SKM-1 (cell line): Measurements from ENCODE around the gene HEPN1.

Source experiments
- DNase-seq: peaks from one replicate; lab custom pipeline; 2025; ENCODE audit not compliant: unreplicated experiment; lab: John Stamatoyannopoulos, UW

The HEPN1 gene

GRCh38 chr11:124899383-124900145 is 19.5 kb upstream of the HEPN1 start:
- DNase-seq = no peak

DNA sequence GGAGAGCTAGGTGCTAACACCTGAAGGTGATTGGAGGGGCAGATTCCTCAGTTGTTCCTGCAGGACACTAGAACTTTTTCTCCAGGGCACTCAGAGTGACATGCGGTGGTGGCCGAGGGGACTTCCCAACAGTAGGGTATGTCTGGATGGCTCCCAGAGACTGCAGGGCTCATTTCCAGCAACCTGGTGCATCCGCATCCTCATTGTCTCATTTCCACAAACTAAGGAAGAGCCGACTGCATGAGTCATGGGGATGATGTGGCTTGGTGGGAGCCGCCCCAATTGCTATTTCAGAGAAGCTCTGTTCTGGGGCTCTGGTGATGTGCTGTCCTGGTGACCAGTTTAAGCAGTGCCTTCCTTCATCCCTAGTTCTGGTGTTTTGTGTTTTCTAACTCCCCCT is 18.6 kb upstream of the HEPN1 start:
- no peak for DNase-seq

GRCh38 chr11:124902616-124903015 is 16.4 kb upstream of the HEPN1 start:
- no peak for DNase-seq

- DNase-seq = no peak
These were observed 3.3 kb upstream of the HEPN1 start for GRCh38 chr11:124915541-124916369.

DNA sequence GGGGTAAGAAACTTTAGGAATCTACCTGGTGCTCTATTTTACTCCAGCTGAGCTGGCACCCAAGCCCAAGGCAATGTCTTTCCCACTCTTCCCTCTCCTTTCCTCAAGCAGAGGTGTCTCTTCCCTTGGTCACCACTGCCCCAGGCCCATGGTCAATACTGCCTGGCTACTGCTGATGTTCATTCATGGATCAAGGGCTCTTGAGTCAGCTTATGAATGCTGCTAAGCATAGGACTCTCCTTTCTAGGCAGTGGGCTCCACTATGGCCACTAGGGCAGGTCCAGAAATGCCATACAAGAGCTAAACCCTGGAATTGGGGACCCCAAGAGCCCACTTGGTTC is 2.7 kb upstream of the HEPN1 start:
- DNase-seq = no peak

DNA sequence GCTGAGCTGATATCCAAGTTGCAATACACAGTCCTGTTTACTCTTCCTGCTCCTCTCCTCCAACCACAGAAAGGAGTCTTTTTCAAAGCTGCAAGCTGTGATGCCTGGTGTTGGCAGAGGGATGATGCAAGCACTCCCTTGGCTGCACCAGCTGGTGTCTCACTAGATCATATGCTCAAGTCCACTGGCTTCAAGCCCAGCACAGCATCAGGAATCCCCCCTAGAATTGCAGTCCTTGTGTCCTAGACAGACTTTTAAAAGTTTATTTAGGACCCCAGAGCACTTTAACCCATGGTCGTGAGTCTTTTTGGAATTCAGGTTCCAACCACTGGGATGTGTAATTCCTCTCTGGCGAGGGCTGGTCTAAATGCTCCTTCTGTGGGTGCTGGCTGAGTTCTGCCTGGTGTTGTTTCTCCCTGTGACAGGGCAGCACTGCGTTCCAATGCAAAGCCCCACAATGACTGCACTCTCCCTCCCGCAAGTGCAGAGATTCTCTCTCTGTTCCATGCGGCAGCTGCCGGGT is 1.9 kb upstream of the HEPN1 start:
- no peak for DNase-seq

DNA sequence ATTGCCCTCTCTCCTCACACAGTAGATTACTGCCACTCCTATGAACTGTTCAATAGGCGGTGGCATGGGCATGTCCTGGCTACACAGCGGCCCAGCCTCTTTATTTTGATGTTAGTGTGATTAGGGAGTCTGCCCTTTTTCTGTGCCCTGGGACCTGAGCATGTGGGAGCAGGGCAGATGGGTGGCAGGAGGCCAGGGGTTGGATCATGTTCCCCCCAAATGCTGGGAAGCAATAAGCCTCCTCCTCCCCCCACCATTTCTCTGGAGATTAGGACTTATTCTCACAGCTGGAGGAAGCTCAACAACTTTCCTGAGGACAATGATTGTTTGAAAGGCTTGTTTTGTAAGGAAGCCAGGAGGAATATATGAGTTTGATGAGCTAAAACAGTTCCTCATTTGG is 848 bp downstream of the HEPN1 start:
- no peak for DNase-seq

DNA sequence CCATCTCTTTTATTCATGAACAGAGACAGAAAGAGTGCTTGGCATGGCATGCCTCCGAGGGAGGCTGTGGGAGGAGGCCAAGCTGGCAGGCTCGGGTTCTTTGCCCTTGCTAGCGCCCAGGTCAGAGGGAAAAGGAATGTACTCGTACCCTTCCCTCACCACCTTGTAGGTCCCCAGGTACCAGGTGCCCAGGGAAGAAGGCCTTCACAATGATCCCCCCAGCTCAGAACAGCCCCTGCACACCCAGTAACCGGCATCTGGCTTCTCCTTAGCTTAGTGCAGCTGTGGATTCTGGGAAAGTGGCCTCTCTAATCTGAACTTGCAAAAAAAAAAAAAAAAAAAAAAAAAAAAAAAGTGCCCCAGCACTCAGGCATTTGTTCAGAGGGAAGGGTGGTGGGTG is 1.3 kb downstream of the HEPN1 start:
- DNase-seq = no peak

DNA sequence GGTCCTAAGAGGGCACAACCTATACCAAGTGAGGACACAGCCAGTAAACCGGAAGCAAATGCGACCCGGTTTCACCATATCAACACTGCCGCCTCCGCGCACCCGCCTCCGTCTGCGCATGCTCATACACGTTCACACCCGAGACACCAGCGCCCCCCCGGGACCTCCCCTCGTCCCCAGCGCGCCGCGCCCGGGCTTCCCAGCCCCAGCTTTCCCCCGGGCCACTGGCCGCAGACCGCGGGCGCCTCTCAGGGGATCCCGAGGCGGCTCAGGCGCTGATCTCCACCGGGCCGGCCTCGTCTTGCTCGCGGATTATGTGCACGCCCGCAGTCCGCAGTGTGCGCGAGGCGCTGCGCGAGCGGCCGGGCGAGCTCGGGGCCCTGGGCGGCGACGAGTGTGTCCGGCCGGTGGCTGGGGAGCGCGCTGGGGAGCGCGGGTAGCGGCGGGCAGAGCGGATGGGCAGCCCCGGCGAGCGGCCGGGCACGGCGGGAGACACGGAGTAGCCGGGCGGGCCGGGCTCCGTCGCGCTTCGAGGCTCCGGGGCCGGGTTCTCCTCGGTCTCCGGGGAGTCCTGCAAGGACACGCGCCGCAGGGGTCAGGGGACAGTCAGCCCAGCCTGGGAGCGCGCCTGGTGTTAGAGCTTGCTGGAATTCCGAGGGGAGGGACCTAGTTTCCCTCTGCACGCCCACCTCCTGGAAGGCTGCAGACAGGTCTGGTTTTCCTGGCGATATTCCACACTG is 2.0 kb downstream of the HEPN1 start:
- no peak for DNase-seq

GRCh38 chr11:124922831-124923230 is 3.8 kb downstream of the HEPN1 start:
- no peak for DNase-seq

- no peak for DNase-seq
These were observed 4.2 kb downstream of the HEPN1 start for GRCh38 chr11:124923296-124923695.

DNA sequence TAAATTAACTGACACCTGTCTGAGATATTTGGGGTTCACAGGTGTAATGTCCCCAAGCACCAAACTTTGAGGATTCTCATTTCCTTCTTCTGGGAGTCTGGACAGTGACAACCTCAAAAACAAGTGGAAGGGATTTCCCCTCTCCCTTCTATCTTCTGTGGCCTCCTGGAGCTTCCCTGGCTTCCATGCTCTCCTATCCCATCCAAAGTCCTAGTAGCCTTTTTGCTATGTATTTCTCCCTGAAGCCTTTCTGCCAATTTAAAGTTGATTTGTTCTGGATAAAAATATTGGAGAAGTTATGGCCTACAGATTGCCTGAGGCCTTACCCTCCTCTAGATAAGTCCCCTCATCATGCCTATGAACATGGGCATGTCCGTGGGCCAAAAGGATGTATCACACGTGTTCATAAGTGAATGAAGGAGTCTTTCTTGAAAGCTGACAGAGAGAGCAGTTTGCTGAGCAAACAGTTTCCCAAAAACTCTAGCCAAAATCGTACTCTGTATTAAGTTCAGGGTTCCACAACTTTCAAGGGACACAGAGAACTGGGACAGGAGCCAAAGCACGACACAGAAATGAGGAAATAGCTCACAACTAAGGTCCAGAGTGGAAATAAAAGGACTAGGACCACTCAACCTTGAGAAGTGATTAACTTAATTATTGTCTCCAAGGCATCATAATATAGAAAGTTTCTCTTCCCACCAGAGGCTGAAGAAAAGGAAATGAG is 10.1 kb downstream of the HEPN1 start:
- DNase-seq = no peak

GRCh38 chr11:124930799-124931198 is 11.7 kb downstream of the HEPN1 start:
- no peak for DNase-seq

- DNase-seq = no peak
These were observed 16.0 kb downstream of the HEPN1 start for GRCh38 chr11:124934862-124935547.

- DNase-seq = no peak
These were observed 16.8 kb downstream of the HEPN1 start, which contains the start of gene HEPACAM for GRCh38 chr11:124935548-124936514. Gene HEPACAM, minus strand, starts transcription at chr11:124936047. Its CDS starts 41 bp downstream, at chr11:124936006.

DNA sequence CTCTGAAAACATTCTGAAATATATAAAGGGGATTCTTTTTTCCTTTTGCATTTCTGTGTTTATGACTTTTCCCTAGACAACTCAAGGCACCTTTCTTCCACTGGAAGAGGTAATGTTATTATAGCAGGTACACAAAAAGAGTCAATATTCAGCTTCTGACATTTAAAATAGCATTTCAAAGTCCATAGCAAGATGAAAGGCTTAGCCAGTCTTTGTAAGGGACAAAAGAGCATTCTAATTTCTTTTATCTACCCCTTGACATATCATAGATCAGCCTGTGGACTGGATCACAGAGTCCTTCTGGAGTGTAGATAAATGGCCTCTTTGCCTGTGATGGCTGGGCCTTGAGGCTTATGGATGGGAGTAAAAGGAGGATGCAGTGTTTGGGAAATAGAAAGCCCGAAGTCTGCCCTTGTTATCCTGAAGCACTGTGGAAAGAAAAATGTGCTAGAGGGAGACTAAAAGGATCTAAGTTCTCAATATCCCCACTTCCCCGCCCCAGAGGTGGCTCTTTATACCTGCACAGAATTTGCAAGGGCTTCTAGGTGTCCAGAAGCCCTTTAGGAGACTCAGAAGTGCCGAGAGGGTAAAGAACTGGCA is 18.4 kb downstream of the HEPN1 start:
- no peak for DNase-seq

GRCh38 chr11:124938206-124938765 is 19.2 kb downstream of the HEPN1 start:
- no peak for DNase-seq

GRCh38 chr11:124938970-124939369 is 19.9 kb downstream of the HEPN1 start:
- no peak for DNase-seq
